ENCODE measurements around the gene PLA2G2C.
"Not testable (repeated sequence)": the region's sequence is repeated elsewhere in the genome, so short reads cannot be mapped to it uniquely, and the experiment has no call there.

The PLA2G2C gene

DNA sequence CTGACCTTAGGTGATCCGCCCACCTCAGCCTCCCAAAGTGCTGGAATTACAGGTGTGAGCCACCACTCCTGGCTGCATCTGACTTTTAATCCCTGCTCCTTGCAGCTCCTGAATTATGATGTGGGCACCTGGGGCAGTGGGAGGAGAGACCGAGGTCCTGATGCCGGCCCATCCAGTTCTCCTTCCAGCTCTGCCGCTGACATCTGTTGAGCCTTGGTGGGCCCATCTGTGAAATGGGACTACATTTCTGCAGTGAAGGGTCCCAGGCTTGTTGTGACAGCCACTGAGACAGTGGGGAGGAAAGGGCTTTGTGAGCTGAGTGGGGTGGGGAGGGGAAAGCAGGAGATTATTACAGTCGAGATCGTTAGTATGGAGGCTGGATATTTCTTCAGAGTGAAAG is 35.3 kb downstream of the PLA2G2C start:
- no peak for DNase-seq

- DNase-seq = no peak
Observed at GRCh38 chr1:20150326-20150705, 36.0 kb downstream of the PLA2G2C start.

DNA sequence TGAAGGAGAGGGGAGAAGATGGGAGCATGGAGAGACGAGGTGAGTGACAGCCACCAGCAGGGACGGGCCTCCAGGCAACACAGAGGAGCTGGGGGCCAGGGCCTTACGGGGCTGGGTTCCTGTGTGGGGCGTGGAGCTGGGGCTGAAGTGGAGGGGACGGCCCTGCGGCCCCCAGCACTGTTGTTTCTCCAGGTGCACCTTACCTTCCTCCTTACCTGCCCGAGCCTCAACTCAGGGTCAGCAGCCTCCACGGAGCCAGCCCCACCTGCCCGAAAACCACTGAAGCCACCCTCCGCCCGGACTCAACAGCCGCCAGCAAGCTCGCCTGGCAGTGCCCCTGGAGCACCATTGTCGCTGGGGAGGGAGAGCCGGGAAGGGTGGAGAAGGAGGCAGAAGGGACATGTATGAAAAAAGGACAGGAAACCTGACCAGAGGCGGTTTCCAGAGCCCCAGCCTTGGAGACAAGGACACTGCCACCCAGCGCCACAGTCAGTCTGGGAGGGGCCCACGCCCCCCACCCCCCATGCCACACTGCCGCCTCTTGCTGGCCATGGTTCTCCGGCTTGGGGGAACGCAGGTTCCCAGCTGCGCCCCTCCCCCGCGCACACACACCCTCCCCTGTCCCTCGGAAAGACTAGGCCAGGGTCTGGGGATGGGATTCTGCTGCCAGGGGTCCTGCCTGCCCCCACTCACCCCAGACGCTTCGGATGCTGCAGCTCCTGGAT is 36.6 kb downstream of the PLA2G2C start:
- no peak for DNase-seq

GRCh38 chr1:20148571-20149500 is 37.5 kb downstream of the PLA2G2C start:
- no peak for DNase-seq

GRCh38 chr1:20147846-20148570 is 38.3 kb downstream of the PLA2G2C start:
- no peak for DNase-seq

DNA sequence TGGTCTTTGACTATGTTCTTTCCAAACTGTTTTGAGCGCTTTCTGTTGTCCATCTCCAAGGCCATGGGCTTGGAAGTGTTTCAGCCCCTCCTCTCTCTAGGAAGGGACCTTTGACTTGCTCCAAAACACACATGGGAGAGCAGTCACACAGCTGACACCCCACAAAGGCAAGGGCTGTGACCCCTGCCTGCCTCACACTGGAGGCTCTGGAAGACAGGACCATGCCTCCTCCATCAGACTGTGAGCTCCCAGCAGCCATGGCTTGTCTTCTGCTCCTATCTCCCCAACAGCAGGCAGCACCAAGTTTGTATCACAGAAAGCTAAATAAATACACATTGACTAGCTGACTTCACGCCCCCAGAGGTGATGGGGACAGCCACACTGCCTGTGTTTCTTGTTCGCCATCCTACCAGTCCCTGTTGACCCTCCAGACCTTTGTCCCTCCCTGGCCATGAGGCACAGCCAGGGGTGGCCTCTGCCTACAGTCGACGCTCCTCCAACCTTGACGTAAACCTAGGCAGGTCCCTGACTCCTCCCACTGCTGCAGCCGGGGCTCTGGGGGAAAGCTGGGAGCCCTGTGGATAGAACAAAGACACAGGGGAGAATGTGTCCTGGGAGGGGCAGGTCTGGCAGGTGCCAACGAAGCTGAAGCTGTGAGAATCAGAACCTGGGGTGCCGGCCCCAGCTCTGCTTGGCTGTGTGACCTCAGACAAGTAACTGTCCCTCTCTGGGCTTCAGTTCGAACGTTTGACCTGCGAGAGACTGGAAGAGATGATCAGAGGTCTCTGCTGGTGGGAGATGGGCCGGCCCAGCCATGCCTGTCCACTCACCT is 42.4 kb downstream of the PLA2G2C start:
- no peak for DNase-seq

- DNase-seq = no peak
Observed at GRCh38 chr1:20143318-20143717, 43.0 kb downstream of the PLA2G2C start.

DNA sequence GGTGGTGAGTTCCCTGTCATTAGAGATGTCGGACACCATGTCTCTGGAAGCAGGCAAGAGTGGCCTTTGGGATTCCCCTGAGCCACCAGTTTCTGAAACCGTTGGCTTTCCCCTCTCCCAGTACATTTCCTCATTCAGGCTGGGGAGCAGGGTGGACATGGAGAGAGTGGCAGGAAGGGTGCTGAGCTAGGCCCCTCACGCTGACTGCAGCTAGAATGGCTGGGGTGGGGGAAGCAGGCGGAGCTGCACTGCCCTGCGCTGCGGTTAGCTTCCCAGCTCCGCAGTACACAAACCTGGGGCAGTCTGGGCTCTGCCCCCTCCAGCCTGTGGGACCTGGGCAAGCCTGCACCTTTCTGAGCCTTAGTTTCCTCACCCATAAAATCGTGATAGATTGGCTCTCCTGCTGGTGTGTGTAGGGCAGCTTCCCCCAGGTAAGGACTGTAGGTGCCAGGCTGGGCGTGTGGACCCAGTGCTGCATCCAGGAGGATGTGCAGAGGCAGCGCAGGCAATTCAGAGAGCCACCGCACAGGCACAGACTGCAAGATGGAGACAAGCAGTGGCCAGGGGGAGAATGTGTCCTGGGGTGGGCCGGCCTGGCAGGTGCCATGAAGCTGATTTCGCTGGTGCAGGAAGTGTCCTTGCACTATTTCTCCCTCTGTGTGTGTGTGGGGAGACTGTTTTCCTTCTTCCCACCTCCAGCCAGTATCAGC is 44.2 kb downstream of the PLA2G2C start:
- DNase-seq = no peak

GRCh38 chr1:20141466-20141865 is 44.9 kb downstream of the PLA2G2C start:
- no peak for DNase-seq

DNA sequence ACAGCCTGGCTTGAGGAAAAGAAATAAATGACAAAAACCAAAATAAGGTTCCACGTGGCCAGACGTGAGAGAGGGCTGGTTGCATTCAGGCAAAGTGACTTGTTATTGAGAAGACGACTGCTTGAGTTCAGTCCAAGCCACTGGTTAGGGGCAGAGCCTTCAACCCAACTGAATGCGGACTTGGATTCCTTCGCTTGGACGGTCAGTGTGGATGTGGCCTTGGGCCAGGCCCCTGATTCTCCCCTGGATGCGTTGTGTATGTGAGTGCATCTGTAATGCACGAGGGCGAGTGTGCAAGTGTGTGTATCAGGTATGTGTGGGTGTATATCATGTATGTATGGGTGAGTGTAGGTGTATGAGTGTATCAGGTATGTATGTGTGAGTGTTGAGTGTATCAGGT is 45.3 kb downstream of the PLA2G2C start:
- no peak for DNase-seq

DNA sequence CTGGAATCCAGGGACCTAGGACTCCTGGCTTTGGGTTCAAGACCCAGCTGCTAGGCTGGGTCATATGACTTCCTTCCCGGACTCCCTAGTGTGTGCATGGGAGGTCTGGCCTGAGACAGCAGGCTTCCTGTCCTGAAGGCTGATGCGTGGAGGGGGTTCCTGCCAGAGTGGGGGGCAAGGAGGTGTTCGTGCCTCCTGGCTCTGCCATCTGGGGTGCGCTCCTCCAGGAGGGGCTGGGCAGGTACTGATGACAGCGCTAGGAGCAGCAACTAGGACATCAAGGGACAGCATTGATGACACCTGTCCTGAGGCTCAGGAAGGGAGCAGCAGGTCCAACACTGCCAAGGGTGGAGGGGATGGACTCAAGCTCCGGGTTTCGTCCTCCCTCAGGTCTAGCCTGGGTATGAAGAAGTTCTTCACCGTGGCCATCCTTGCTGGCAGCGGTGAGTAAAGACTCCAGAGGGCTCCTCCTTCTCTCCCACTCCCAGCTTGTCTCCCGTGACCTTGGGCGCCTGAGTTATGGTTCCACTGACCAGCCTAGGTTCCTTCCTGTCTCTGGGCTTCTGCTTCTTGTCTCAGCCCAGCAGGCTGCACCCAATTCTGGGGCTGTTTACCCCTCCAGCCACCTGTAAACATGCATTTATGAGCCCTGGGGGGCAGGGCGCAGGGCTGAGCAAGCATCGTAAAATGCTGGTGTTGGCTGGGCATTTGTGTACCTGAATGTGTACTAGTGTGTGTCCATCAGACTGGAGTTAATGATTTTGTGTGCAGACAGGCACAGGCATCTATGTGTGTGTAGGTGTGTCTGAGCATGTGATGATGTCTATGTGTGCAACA is 46.3 kb downstream of the PLA2G2C start:
- DNase-seq = no peak

DNA sequence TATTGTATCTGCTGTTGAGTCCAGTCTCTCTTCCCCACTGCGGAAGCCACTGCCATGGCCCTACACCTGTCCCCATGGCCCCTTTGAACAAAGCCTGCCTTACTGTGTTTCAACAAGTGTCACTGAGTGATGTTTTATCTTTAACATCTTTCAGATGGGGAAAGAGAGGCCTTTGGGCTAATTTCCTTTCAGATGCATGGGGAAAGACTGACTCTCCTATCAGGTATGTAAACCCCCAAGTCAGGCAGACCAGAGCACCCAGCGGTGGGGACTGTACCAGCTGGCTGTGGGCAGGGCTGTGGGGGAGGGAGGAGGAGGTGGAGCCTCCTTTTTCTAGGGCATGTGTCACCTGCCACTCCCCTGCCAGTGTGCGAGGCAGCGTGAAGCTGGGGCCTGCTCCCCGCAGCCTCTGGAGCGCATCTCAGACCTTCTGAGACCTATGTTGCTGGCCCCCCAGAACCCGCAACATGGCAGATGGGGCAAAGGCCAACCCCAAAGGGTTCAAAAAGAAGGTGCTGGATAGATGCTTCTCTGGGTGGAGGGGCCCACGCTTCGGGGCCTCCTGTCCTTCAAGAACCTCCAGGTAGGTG is 47.3 kb downstream of the PLA2G2C start, which contains the start of gene PLA2G2F:
Gene PLA2G2F, plus strand, starts transcription at position 363 of the 590 bp plus-strand sequence. Its CDS starts 105 bp downstream, at position 468.
- DNase-seq = no peak

- DNase-seq = no peak
Observed at GRCh38 chr1:20138346-20138745, 48.0 kb downstream of the PLA2G2C start.

- no peak for DNase-seq
Observed at GRCh38 chr1:20137604-20138003, 48.7 kb downstream of the PLA2G2C start.

- no peak for DNase-seq
Observed at GRCh38 chr1:20137055-20137454, 49.3 kb downstream of the PLA2G2C start.

DNA sequence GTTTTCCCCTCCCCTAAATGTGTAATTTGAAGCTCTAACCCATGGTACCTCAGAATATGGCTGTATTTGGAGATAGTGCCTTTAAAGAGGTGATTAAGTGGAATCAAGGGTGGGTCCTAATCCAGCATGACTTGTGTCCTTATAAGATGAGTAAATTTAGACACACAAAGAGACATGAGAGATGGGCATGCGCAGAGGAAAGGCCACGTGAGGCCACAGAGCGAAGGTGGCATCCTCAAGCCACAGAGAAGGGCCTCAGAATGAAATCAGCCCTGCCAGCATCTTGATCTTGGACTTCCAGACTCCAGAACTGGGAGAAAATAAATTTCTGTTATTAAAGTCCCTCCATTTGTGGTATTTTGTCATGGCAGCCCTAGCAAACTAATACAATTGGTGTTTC is 50.1 kb downstream of the PLA2G2C start:
- DNase-seq = no peak

DNA sequence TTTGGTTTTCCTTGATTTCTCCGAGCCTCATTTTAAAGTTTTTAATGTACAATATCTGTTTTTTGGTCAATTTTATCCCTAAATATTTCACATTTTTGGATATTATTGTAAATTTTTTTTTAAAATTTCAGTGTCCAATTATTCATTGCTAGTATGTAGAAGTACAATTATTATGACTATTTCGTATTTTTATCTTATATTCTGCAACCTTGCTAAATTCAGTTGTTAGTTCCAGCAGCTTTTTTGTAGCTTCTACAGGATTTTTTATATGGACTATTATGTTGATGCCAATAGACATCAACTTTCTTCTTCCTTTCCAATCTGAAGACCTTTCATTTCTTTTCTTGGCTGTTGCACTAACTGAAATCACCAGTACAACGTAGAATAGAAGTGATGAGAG is 51.3 kb downstream of the PLA2G2C start:
- no peak for DNase-seq

GRCh38 chr1:20130518-20130917 is 55.8 kb downstream of the PLA2G2C start:
- not testable (repeated sequence) for DNase-seq

DNA sequence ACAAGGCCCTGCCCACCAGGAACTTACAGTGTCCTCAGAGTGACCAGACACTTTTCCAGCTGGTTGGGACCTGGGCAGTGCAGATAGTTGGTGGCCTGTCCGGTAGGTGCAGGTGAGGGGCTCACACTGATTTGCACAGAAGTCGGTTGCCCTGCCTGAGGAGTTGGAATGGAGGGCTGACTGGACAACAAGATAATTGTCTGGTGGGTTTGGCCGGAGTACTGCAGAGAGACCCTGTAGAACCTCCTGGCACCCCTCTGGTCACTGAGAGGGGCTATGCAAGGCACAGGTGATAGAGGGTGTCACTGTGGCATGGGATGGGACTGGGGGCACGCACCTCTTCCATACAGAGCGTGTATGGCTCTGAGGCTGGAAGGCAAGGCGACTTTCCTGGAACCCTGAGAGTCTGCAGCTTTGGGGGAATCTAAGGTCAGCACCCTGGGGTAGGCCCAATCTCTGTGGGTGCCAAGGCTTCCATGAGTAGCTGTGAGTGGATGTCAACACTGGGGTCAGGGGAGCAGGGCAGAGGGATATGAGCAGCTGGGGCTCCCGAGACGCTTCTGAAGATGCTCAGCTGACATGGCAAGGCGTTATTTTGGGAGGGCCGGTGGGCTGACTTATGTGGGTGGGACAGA is 59.4 kb downstream of the PLA2G2C start:
- DNase-seq = no peak
